Gastrocnemius medialis (tissue), 4 donors: ENCODE data around the gene ID1. TPM values are rescaled to one million over a fixed set of nuclear protein-coding genes. Genes with fewer than 3 reads are reported as not detected.

Experiments used
- ATAC-seq, 2 donors: fragments of 150-250 bp; one replicate each; pipeline ENCODE4 v1.9.1; 2016
- DNase-seq, 2 donors: peaks; one replicate each; pipeline ENCODE4 v3.0.0-alpha.2; 2019
- H3K27ac ChIP-seq, 4 donors: fragments of 200-600 bp; sonication (generic); 1 replicate in 1 of 4; 2 replicates in 3 of 4; pipeline ENCODE4 v1.5.1; 2016 to 2018; ENCODE audit warnings: mild to moderate bottlenecking in 2 of 4, moderate library complexity in 1 of 4
- H3K27me3 ChIP-seq, 3 donors: fragments of 200-600 bp; sonication (generic) in 2 of 3; 1 replicate in 1 of 3; 2 replicates in 2 of 3; pipeline versions ENCODE4 v1.5.1 to v1.6.0; 2016 to 2019; ENCODE audit warnings: mild to moderate bottlenecking in 1 of 3, moderate library complexity in 1 of 3
- H3K36me3 ChIP-seq, 2 donors: fragments of 200-600 bp; sonication (generic) in 1 of 2; one replicate each; pipeline ENCODE4 v1.5.1; 2017 to 2018
- H3K4me1 ChIP-seq, 2 donors: fragments of 200-600 bp; sonication (generic) in 1 of 2; one replicate each; pipeline ENCODE4 v1.5.1; 2016 to 2017; ENCODE audit warnings: mild to moderate bottlenecking in 2 of 2
- H3K4me3 ChIP-seq, 4 donors: fragments of 200-600 bp; sonication (generic) in 3 of 4; 1 replicate in 1 of 4; 2 replicates in 3 of 4; pipeline ENCODE4 v1.5.1; 2016 to 2019; ENCODE audit warnings: mild to moderate bottlenecking in 2 of 4
- H3K9me3 ChIP-seq, 3 donors: fragments of 200-600 bp; sonication (generic) in 2 of 3; 1 replicate in 1 of 3; 2 replicates in 2 of 3; pipeline ENCODE4 v1.5.1; 2016 to 2019
- POLR2A ChIP-seq, 2 donors: fragments of 450-650 bp; IDR thresholded peaks; one replicate each; pipeline ENCODE4 v1.6.1; 2017; ENCODE audit warnings: antibody characterized with exemption in 2 of 2, mild to moderate bottlenecking in 2 of 2, moderate library complexity in 2 of 2
- in situ Hi-C, 4 donors: fragments of 200-750 bp; cut with MboI; loops; one replicate each; pipeline versions ENCODE4 v1.15.0 to v1.8.0; 2017; ENCODE audit warnings: low sequenced_read_pairs in 4 of 4
- intact Hi-C: fragments of 100-400 bp; cut with DNase I; formaldehyde crosslinking; loops from one replicate; pipeline ENCODE4 v1.15.1; 2023; ENCODE audit warnings: low total_unique reads
- total RNA-seq, 4 donors: library from RNA; depleted of rRNA; stranded (reverse); fragments of >200 nt; gene quantifications; one replicate each; pipeline versions ENCODE4 v1.1.0 to v1.2.3, GENCODE V29; 2016
- TF ChIP-seq, protein P1 (sequence below), 5 experiments: fragments of 450-650 bp in 3 of 5; fragments of 200-600 bp in 2 of 5; sonication (generic) in 2 of 5; IDR thresholded peaks in 4 of 5; conservative IDR thresholded peaks in 1 of 5; 1 replicate in 4 of 5; 2 replicates in 1 of 5; pipeline ENCODE4 v1.5.1; 2016 to 2019; ENCODE audit warnings: antibody characterized with exemption in 5 of 5, mild to moderate bottlenecking in 3 of 5, moderate library complexity in 3 of 5

The ID1 gene
- total RNA-seq, 4 donors from 2014 or later, result 115 to 206 (median 148) TPM

DNA sequence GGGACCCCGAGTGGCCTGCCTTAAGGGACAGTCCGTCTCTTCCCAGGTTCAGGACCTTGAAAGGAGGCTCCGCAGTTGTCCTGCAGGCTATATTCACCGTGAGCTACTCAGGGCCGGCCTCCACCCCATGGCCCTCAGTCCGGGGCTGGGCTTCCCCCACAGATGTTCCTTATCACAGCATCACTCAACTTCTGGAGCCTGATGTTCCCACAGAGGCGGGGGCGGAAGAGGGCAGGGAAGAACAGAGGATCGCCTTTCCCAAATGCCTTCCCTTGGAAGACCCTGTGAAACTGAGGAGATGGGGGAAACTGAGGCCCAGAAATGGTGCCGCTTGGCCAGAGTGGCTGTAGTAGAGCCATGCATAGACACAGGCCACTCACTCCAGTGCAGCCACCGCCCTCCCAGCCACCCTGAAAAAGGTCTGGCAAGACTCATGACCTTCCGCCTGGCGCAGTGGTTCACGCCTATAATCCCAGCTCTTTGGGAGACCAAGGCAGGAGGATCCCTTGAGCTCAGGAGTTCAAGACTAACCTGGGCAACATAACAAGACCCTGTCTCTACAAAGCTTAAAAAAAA lies 28.3 kb downstream of the ID1 start:
- no peak for DNase-seq
- intact Hi-C loops, result no loop called here
- no peaks in the 10 kb centered on the region for H3K36me3 ChIP-seq
- in situ Hi-C loops, result no loop called here
- H3K4me1 ChIP-seq, result no peaks in the 10 kb centered on the region
- peaks cover 5 to 9% (median 7%) of the 10 kb centered on the region in 3 donors for H3K27me3 ChIP-seq
- TF ChIP-seq, protein P1, sequence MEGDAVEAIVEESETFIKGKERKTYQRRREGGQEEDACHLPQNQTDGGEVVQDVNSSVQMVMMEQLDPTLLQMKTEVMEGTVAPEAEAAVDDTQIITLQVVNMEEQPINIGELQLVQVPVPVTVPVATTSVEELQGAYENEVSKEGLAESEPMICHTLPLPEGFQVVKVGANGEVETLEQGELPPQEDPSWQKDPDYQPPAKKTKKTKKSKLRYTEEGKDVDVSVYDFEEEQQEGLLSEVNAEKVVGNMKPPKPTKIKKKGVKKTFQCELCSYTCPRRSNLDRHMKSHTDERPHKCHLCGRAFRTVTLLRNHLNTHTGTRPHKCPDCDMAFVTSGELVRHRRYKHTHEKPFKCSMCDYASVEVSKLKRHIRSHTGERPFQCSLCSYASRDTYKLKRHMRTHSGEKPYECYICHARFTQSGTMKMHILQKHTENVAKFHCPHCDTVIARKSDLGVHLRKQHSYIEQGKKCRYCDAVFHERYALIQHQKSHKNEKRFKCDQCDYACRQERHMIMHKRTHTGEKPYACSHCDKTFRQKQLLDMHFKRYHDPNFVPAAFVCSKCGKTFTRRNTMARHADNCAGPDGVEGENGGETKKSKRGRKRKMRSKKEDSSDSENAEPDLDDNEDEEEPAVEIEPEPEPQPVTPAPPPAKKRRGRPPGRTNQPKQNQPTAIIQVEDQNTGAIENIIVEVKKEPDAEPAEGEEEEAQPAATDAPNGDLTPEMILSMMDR (IDR thresholded peaks at IDR 0.05 in 4 of 5, conservative IDR thresholded peaks at IDR 0.05 in 1 of 5), result no peak
- TF ChIP-seq POLR2A (IDR thresholded peaks at IDR 0.05), result no peak
- no peak overlapping the region for H3K27ac ChIP-seq
- no peak for ATAC-seq
- no peak overlapping the region for H3K4me3 ChIP-seq
- no peaks in the 10 kb centered on the region for H3K9me3 ChIP-seq

DNA sequence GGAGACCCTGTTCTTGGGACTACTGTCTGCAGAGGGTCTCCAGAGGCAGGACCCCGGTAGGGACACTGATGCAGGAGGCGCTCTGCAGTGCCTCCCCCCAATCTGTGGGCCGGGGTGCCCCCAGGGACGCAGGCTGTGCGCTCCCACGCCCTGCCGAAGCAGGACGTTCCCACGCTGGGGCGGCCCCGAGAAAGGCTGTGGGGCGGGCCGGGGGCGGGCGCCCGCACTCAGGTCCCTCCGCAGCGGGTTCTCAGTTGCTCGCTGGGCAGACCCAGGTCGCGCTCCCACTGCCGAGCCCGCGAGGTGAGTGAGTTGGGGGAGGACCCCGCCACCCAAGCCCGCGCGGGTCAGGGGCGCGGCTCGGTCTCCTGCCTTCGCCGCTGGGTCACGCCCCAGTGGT lies 32.6 kb downstream of the ID1 start, which contains the start of gene COX4I2:
Gene COX4I2 (plus strand): TSS at position 253 of the 400 bp plus-strand sequence. CDS start 1,106 bp downstream, outside the sequence.
- no peaks in the 10 kb centered on the region for H3K36me3 ChIP-seq
- H3K9me3 ChIP-seq, result no peaks in the 10 kb centered on the region
- no peaks in the 10 kb centered on the region for H3K4me1 ChIP-seq
- peak within 1 kb of the TSS in 3 of 4 donors; percentile 7 to 39 (median 28) for H3K4me3 ChIP-seq
- in situ Hi-C loops, result no loop called here
- ATAC-seq (no peak), DNase-seq (no peak)
- peak within 1 kb of the TSS; percentile 59 to 71 (median 69) for H3K27ac ChIP-seq
- TF ChIP-seq, protein P1 (IDR thresholded peaks at IDR 0.05 in 4 of 5, conservative IDR thresholded peaks at IDR 0.05 in 1 of 5), result no peak
- TF ChIP-seq POLR2A (IDR thresholded peaks at IDR 0.05), result peak in 1 of 2 donors; percentile 24
- H3K27me3 ChIP-seq, result peaks cover 5 to 11% (median 9%) of the 10 kb centered on the region in 3 donors
- intact Hi-C loops, result no loop called here

DNA sequence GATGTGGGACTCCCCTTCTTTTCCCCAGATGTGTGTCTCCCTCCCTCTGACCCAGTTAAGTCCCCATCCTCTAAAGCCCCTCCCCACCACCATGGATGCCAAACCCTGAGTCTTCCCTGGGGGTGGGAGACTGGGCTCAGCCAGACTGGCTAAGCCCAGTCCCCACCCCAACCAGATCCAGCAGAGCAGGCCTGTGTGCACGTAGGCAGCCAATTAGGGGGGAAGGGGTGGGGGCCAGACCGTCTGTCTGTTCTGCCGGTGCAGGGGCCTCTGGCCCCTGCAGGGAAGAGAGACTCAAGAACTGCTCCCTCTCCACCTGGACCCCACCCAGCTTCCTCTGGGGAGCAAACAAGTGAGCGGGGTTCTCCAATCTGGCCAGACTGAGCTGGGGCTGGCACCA lies 33.2 kb downstream of the ID1 start:
- Histone ChIP-seq H3K4me1 (no peaks in the 10 kb centered on the region), H3K27me3 (peaks cover 5 to 11% (median 9%) of the 10 kb centered on the region in 3 donors), H3K36me3 (no peaks in the 10 kb centered on the region), H3K9me3 (no peaks in the 10 kb centered on the region), H3K4me3 (peak overlapping the region in 3 of 4 donors; percentile 7 to 39 (median 28)), H3K27ac (peak overlapping the region; percentile 59 to 71 (median 69))
- in situ Hi-C loops (no loop called here), intact Hi-C loops (no loop called here)
- TF ChIP-seq POLR2A (IDR thresholded peaks at IDR 0.05), result no peak
- TF ChIP-seq, protein P1 (IDR thresholded peaks at IDR 0.05 in 4 of 5, conservative IDR thresholded peaks at IDR 0.05 in 1 of 5), result no peak
- no peak for ATAC-seq
- DNase-seq, result no peak

DNA sequence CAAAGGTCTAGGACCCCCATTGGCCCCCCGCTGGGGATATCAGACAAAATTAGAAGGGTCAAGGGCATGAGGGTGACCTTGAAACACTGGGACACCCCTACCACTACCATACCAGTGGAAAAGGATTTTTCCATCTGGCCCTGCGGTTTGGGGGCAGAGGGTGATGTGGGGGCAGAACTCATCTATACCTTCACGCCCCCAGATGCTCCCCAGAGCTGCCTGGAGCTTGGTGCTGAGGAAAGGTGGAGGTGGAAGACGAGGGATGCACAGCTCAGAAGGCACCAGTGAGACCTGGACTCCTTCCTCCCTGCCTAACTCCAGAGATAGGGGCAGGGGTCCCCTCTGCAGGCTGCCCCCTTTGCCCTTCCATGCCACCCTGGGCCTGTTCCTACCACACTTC lies 33.7 kb downstream of the ID1 start:
- peaks cover 5 to 11% (median 9%) of the 10 kb centered on the region in 3 donors for H3K27me3 ChIP-seq
- intact Hi-C loops (no loop called here), in situ Hi-C loops (no loop called here)
- ATAC-seq (no peak), DNase-seq (no peak)
- peak overlapping the region in 1 of 4 donors; percentile 39 for H3K4me3 ChIP-seq
- no peaks in the 10 kb centered on the region for H3K4me1 ChIP-seq
- peak overlapping the region; percentile 30 to 71 (median 69) for H3K27ac ChIP-seq
- TF ChIP-seq POLR2A (IDR thresholded peaks at IDR 0.05), result no peak
- TF ChIP-seq, protein P1 (IDR thresholded peaks at IDR 0.05 in 4 of 5, conservative IDR thresholded peaks at IDR 0.05 in 1 of 5), result no peak
- H3K36me3 ChIP-seq, result no peaks in the 10 kb centered on the region
- H3K9me3 ChIP-seq, result no peaks in the 10 kb centered on the region
